GM12865 (cell line): Measurements from ENCODE around the gene MTIF3.

ENCODE experiments used
- DNase-seq: peaks from one replicate; pipeline ENCODE4 v3.0.0; 2010; ENCODE audit warnings: low read depth
- H3K4me3 ChIP-seq: 2 replicates; pipeline ENCODE4 v1.5.1; 2011; ENCODE audit warnings: mild to moderate bottlenecking, low read depth, low read length, control low read depth
- TF ChIP-seq, protein P1 (sequence below): IDR thresholded peaks from 2 replicates; pipeline ENCODE4 v1.5.1; 2011; ENCODE audit warnings: low read length, control low read depth, low read depth, inconsistent platforms; ENCODE audit not compliant: insufficient read depth; ENCODE audit errors: missing control alignments

MTIF3 gene

DNA sequence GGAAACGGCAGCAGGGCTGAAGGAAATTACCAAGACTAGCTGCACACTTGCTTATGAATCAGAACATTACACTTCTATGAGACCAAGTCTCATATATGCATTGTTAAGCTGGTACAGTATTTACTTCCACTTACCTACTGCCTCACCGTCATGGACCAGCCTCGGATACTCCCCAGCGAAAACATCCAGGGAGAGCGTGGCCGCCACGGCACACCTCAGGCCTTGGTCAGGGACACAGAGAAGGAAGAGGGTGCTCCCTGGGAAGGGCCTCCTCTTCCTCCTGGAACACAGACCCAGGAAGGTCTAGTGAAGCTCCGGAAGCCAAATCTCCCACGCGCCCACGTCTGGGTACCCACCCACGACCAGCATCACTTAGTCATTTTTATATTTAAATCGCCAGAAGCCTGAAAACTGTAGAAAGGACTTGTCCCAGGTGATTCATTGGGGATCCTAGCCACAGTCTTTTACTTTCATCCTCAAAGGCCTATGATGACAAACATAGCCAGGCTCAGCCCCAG lies 24.4 kb upstream of the MTIF3 start:
- DNase-seq = no peak
- no peak overlapping the region for H3K4me3 ChIP-seq
- TF ChIP-seq, protein P1, sequence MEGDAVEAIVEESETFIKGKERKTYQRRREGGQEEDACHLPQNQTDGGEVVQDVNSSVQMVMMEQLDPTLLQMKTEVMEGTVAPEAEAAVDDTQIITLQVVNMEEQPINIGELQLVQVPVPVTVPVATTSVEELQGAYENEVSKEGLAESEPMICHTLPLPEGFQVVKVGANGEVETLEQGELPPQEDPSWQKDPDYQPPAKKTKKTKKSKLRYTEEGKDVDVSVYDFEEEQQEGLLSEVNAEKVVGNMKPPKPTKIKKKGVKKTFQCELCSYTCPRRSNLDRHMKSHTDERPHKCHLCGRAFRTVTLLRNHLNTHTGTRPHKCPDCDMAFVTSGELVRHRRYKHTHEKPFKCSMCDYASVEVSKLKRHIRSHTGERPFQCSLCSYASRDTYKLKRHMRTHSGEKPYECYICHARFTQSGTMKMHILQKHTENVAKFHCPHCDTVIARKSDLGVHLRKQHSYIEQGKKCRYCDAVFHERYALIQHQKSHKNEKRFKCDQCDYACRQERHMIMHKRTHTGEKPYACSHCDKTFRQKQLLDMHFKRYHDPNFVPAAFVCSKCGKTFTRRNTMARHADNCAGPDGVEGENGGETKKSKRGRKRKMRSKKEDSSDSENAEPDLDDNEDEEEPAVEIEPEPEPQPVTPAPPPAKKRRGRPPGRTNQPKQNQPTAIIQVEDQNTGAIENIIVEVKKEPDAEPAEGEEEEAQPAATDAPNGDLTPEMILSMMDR = no peak

DNA sequence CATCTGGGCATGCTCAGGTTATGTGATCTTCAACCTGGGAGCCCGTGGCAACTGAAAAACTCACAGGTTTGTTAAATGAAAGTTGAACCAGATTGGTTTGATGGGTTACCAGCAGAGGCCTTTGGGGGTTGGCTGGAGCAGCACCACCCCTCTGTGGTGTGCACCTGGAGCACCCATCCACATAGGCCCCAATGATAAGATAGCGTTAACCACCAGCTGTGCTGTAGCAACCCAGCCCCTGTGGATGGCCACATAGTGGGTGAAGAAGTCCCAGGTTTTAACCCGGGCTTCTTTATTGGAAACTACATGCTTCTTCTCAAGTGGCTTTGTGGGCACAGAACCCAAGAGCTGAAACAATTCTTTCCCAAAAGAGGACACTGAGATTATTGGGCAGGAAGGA lies 22.6 kb upstream of the MTIF3 start:
- DNase-seq = no peak
- TF ChIP-seq, protein P1 = no peak
- H3K4me3 ChIP-seq = no peak overlapping the region

DNA sequence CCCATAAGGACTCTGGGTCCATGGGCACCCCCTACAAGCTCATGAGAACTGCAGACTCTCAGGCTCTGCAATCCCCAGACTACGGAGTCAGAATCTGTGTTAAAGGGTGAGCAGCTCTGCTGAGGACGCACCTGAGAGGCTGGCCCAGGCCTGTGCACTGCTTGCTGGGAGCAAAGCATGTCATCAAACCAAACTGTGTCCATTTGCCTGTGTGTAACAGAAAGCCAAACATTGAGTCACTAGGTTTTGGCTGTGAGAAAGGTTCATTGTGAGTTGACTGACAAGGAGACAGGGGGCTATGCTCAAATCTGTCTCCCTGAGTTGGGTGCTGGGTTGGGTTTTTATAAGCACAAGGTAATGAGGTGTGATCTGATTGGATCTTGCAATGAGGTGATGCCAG lies 22.1 kb upstream of the MTIF3 start:
- TF ChIP-seq, protein P1 = no peak
- no peak for DNase-seq
- no peak overlapping the region for H3K4me3 ChIP-seq

DNA sequence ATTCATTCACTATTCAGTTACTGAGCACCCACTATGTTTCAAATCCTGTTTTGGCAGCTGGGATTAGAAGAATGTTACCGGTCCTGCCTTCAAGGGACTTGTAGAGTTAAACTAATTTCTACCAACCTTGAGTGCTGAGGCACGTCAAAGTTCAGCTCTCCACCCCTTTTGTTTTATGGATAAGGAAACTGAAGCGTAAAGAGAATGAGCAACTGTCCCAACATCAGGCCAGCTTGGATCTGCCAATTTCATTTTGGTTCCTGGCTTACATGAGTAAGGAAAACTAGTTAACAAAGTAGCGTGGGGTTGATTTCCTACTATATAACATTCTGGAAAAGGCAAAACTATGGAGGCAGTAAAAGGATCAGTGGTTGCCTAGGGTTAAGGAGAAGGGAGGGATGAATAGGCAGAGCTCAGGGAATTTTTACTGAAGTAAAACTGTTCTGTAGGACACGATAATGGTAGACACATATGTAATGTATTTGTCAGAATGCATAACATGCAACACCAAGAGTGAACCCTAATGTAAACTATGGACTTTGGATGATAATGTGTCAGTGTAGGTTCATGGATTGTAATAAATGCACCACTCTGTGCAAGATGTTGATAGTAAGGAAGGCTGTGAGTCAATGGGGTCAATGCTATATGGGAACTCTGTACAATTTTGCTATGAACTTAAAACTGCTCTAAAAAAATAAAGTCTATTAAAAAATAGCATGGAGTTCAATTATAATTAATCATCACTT lies 19.9 kb upstream of the MTIF3 start:
- H3K4me3 ChIP-seq = no peak overlapping the region
- TF ChIP-seq, protein P1 = no peak
- DNase-seq = no peak

DNA sequence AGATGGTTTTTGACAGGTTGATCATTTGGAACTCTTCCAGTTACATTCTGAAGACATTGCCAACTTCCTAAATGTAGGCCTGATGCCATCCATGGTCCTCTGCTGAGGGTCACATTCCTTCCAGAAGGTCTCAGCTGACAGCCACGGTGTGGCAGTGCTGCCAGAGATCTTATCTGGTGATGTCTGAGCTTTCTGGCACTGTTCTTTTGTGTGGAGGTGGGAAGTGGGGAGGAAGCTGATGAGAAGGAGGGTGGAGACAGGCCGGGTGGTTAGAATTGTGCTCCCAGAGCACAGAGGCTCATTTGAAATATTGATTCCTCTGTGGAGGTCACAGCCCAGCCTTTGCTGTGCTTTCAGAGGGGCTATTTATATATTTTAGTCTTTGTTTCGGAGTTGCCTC lies 16.1 kb upstream of the MTIF3 start:
- no peak overlapping the region for H3K4me3 ChIP-seq
- no peak for DNase-seq
- TF ChIP-seq, protein P1 = no peak

DNA sequence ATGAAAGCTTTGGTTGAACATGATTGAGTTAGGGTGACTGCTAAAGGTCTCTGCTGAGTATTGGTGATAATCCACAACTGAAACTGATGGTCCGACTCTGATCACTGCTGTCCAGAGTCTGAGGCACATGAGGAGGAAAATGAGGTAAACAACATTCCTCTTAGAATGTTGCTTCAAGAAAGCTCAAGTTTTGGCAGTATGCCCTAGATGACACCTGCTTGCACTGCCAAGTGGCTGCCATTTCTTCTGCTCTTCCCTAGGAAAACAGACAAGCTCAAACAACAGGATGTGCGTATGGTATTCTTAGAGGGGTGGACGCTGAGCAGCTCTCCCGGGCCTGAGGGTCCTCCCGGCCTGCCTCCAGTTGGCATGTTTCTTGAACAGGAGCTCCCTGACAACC lies 15.2 kb upstream of the MTIF3 start:
- TF ChIP-seq, protein P1 = no peak
- DNase-seq = no peak
- no peak overlapping the region for H3K4me3 ChIP-seq

DNA sequence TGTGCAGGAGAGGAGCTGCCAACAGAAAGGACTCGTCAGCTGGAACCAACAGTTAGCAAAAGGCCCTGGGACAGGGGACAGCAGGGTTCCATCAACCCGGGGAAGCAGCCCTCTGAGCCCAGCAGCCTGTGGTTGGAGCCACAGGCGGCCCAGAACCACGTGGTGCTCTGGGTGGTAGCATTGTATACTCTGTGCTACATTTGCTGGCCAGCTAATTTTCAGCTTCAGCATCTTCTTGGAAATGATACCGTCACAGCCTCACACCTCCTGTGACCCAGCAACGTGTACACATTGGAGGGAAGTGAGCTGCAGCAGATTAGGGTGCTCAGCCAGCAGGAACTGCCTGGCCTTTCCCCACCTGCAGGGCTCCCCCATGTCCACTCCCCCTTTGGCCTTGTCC lies 13.1 kb upstream of the MTIF3 start:
- no peak overlapping the region for H3K4me3 ChIP-seq
- TF ChIP-seq, protein P1 = no peak
- DNase-seq = no peak
